Upper lobe of right lung (tissue), 1 donor: ENCODE results near the gene EXOG. TPM values are rescaled to one million over a fixed set of nuclear protein-coding genes. Genes with fewer than 3 reads are reported as not detected.
A peak's percentile ranks its signal among the peaks of the same experiment; 100 is the strongest.

Experiments used
- ATAC-seq: fragments of 200-7000 bp; cut with Tn5 transposase; one replicate; pipeline ENCODE4 v1.9.1; 2020; ENCODE audit warnings: mild to moderate bottlenecking, moderate library complexity
- DNase-seq: peaks from one replicate; pipeline ENCODE4 v3.0.0-alpha.2; 2020
- H3K27ac ChIP-seq: fragments of 200-600 bp; one replicate; pipeline ENCODE4 v1.8.0; 2022
- H3K27me3 ChIP-seq: fragments of 200-600 bp; one replicate; pipeline ENCODE4 v1.8.0; 2022; ENCODE audit warnings: mild to moderate bottlenecking
- H3K36me3 ChIP-seq: fragments of 200-600 bp; one replicate; pipeline ENCODE4 v1.8.0; 2022
- H3K4me1 ChIP-seq: fragments of 200-600 bp; one replicate; pipeline ENCODE4 v1.8.0; 2022
- H3K4me3 ChIP-seq: fragments of 200-600 bp; one replicate; pipeline ENCODE4 v1.8.0; 2022; ENCODE audit warnings: mild to moderate bottlenecking
- H3K9me3 ChIP-seq: fragments of 200-600 bp; one replicate; pipeline ENCODE4 v1.8.0; 2022
- intact Hi-C: fragments of 100-400 bp; cut with DNase I; formaldehyde crosslinking; loops from one replicate; pipeline ENCODE4 v1.11.0; 2022
- total RNA-seq: library from RNA; stranded (reverse); fragmentation: NEBNext Ultra II Directional; extraction: Animal tissue kit (Norgen Biotek cat#: 25700); gene quantifications from one replicate; pipeline ENCODE4 v1.2.1, GENCODE V29; 2021
- TF ChIP-seq, protein P1 (sequence below): fragments of 200-600 bp; IDR thresholded peaks from one replicate; pipeline ENCODE4 v1.8.0; 2022; ENCODE audit warnings: antibody characterized with exemption
- donor health status: DM: no; HTN: yes; CAD: no; lungs with severe emphysema.

The EXOG gene
- total RNA-seq, 1 donor from 2014 or later: 10.7 TPM

- no peak for DNase-seq
Measured at GRCh38 chr3:38552364-38552763, 56.2 kb downstream of the EXOG start.

DNA sequence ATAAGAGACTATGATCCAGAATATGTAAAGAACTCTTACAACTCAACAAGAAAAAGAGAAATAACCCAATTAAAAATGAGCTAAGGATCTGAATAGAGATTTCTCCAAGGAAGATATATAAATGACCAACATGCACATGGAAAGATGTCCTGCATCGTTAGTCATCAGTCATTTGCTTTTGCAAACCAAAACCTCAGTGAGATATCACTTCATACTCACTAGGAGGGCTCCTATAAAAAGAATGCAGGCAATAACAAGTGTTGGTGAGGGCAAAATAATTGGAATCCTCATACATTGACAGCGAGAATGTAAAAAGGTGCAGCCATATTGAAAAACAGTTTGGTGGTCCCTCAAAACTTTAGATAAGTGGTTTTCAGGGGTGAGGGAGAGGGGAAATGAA lies 56.9 kb downstream of the EXOG start:
- no peak overlapping the region for H3K4me3 ChIP-seq
- ATAC-seq: no peak
- intact Hi-C loops: no loop called here
- no peaks in the 10 kb centered on the region for H3K27me3 ChIP-seq
- H3K9me3 ChIP-seq: no peaks in the 10 kb centered on the region
- H3K27ac ChIP-seq: no peak overlapping the region
- DNase-seq: no peak
- TF ChIP-seq, protein P1, sequence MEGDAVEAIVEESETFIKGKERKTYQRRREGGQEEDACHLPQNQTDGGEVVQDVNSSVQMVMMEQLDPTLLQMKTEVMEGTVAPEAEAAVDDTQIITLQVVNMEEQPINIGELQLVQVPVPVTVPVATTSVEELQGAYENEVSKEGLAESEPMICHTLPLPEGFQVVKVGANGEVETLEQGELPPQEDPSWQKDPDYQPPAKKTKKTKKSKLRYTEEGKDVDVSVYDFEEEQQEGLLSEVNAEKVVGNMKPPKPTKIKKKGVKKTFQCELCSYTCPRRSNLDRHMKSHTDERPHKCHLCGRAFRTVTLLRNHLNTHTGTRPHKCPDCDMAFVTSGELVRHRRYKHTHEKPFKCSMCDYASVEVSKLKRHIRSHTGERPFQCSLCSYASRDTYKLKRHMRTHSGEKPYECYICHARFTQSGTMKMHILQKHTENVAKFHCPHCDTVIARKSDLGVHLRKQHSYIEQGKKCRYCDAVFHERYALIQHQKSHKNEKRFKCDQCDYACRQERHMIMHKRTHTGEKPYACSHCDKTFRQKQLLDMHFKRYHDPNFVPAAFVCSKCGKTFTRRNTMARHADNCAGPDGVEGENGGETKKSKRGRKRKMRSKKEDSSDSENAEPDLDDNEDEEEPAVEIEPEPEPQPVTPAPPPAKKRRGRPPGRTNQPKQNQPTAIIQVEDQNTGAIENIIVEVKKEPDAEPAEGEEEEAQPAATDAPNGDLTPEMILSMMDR: no peak
- H3K36me3 ChIP-seq: no peaks in the 10 kb centered on the region
- H3K4me1 ChIP-seq: no peaks in the 10 kb centered on the region

More at GRCh38 chr3:38552364-38552763, 56.2 kb downstream of the EXOG start:
- TF ChIP-seq, protein P1: no peak
- intact Hi-C loops: no loop called here
- no peak for ATAC-seq
- Histone ChIP-seq H3K27me3 (no peaks in the 10 kb centered on the region), H3K9me3 (no peaks in the 10 kb centered on the region), H3K36me3 (no peaks in the 10 kb centered on the region), H3K27ac (no peak overlapping the region), H3K4me3 (no peak overlapping the region), H3K4me1 (no peaks in the 10 kb centered on the region)

- H3K4me1 ChIP-seq: no peaks in the 10 kb centered on the region
- DNase-seq (peak; percentile 16), ATAC-seq (no peak)
- H3K4me3 ChIP-seq: no peak overlapping the region
- no peaks in the 10 kb centered on the region for H3K27me3 ChIP-seq
- H3K9me3 ChIP-seq: no peaks in the 10 kb centered on the region
- no peak overlapping the region for H3K27ac ChIP-seq
- intact Hi-C loops: no loop called here
- TF ChIP-seq, protein P1: no peak
- H3K36me3 ChIP-seq: no peaks in the 10 kb centered on the region
Measured at GRCh38 chr3:38554127-38554827, 58.1 kb downstream of the EXOG start.

GRCh38 chr3:38555149-38555840 lies 59.2 kb downstream of the EXOG start:
- no peak overlapping the region for H3K4me3 ChIP-seq
- H3K27me3 ChIP-seq: no peaks in the 10 kb centered on the region
- no peak overlapping the region for H3K27ac ChIP-seq
- DNase-seq: peak; percentile 28
- TF ChIP-seq, protein P1: no peak
- no peak for ATAC-seq
- H3K9me3 ChIP-seq: no peaks in the 10 kb centered on the region
- no peaks in the 10 kb centered on the region for H3K4me1 ChIP-seq
- H3K36me3 ChIP-seq: no peaks in the 10 kb centered on the region
- intact Hi-C loops: no loop called here

GRCh38 chr3:38555926-38556325 lies 59.8 kb downstream of the EXOG start:
- Histone ChIP-seq H3K27ac (no peak overlapping the region), H3K4me1 (no peaks in the 10 kb centered on the region), H3K36me3 (no peaks in the 10 kb centered on the region), H3K9me3 (no peaks in the 10 kb centered on the region), H3K27me3 (no peaks in the 10 kb centered on the region), H3K4me3 (no peak overlapping the region)
- TF ChIP-seq, protein P1: no peak
- DNase-seq (peak; percentile 30), ATAC-seq (no peak)
- intact Hi-C loops: no loop called here
